ENCODE data around the gene BAIAP2L1.

Gene BAIAP2L1

GRCh38 chr7:98242342-98242741, 158.5 kb downstream of the BAIAP2L1 start:
- TF ChIP-seq CREB1 (IDR thresholded peaks at IDR 0.05; ENCODE audit: low read depth), result no peak
- no peak for TF ChIP-seq EP300 (IDR thresholded peaks at IDR 0.05; ENCODE audit: borderline replicate concordance)
- no peak for TF ChIP-seq NFIC (IDR thresholded peaks at IDR 0.05)
- no peak for TF ChIP-seq ZBTB7A (IDR thresholded peaks at IDR 0.05; ENCODE audit: low read depth)
- TF ChIP-seq REST (IDR thresholded peaks at IDR 0.05; ENCODE audit: low read depth), result no peak
- TF ChIP-seq FOXM1 (IDR thresholded peaks at IDR 0.05; ENCODE audit: borderline replicate concordance, low read depth), result no peak
- no peak for TF ChIP-seq EGR1 (IDR thresholded peaks at IDR 0.05)
- TF ChIP-seq TCF12 (IDR thresholded peaks at IDR 0.05; ENCODE audit: low read depth), result no peak
- TF ChIP-seq CEBPB (IDR thresholded peaks at IDR 0.05), result no peak
- no peak for TF ChIP-seq USF1 (IDR thresholded peaks at IDR 0.05)
- TF ChIP-seq TEAD4 (IDR thresholded peaks at IDR 0.05), result no peak
- no peak for TF ChIP-seq YY1 (IDR thresholded peaks at IDR 0.05; ENCODE audit: low read depth)
- no peak for TF ChIP-seq RAD21 (IDR thresholded peaks at IDR 0.05; ENCODE audit: low read depth)
- TF ChIP-seq MAX (IDR thresholded peaks at IDR 0.05), result no peak
- no peak for TF ChIP-seq TAF1 (IDR thresholded peaks at IDR 0.05; ENCODE audit: low read depth)

GRCh38 chr7:98241674-98242241, 159.1 kb downstream of the BAIAP2L1 start:
- TF ChIP-seq REST (IDR thresholded peaks at IDR 0.05; ENCODE audit: low read depth) (no peak), EGR1 (IDR thresholded peaks at IDR 0.05) (no peak), CREB1 (IDR thresholded peaks at IDR 0.05; ENCODE audit: low read depth) (no peak), TCF12 (IDR thresholded peaks at IDR 0.05; ENCODE audit: low read depth) (no peak), NFIC (IDR thresholded peaks at IDR 0.05) (no peak), CEBPB (IDR thresholded peaks at IDR 0.05) (no peak), EP300 (IDR thresholded peaks at IDR 0.05; ENCODE audit: borderline replicate concordance) (no peak), YY1 (IDR thresholded peaks at IDR 0.05; ENCODE audit: low read depth) (no peak), TEAD4 (IDR thresholded peaks at IDR 0.05) (no peak), TAF1 (IDR thresholded peaks at IDR 0.05; ENCODE audit: low read depth) (no peak), RAD21 (IDR thresholded peaks at IDR 0.05; ENCODE audit: low read depth) (no peak), USF1 (IDR thresholded peaks at IDR 0.05) (no peak), FOXM1 (IDR thresholded peaks at IDR 0.05; ENCODE audit: borderline replicate concordance, low read depth) (no peak)
